ENCODE measurements around the gene TBC1D5.

The TBC1D5 gene

DNA sequence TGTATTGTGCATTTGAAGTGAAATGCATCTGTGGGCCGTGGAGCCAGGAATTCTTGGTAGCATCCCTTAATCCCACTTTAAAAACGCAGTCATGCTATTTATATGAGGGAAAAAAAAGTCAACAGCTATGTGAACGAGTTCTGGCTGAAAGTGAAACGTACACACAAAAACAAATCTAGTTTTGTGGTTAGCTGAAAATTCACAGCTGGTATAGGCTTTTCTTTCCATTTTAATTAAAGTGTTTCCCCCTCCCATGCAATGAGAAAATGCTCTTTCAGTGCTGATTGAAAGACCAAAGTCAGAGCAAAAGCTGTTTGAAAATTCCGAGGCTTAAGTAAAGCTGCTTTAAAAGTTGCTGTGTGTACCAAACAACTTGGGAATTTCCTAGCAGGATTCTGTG lies 560.3 kb downstream of the TBC1D5 start:
- TF ChIP-seq, protein P1, sequence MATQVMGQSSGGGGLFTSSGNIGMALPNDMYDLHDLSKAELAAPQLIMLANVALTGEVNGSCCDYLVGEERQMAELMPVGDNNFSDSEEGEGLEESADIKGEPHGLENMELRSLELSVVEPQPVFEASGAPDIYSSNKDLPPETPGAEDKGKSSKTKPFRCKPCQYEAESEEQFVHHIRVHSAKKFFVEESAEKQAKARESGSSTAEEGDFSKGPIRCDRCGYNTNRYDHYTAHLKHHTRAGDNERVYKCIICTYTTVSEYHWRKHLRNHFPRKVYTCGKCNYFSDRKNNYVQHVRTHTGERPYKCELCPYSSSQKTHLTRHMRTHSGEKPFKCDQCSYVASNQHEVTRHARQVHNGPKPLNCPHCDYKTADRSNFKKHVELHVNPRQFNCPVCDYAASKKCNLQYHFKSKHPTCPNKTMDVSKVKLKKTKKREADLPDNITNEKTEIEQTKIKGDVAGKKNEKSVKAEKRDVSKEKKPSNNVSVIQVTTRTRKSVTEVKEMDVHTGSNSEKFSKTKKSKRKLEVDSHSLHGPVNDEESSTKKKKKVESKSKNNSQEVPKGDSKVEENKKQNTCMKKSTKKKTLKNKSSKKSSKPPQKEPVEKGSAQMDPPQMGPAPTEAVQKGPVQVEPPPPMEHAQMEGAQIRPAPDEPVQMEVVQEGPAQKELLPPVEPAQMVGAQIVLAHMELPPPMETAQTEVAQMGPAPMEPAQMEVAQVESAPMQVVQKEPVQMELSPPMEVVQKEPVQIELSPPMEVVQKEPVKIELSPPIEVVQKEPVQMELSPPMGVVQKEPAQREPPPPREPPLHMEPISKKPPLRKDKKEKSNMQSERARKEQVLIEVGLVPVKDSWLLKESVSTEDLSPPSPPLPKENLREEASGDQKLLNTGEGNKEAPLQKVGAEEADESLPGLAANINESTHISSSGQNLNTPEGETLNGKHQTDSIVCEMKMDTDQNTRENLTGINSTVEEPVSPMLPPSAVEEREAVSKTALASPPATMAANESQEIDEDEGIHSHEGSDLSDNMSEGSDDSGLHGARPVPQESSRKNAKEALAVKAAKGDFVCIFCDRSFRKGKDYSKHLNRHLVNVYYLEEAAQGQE (IDR thresholded peaks at IDR 0.05; ENCODE audit: insufficient read depth in 1 of 2, low read depth in 2 of 2, low read length in 2 of 2): no peak
- TF ChIP-seq TAF1 (IDR thresholded peaks at IDR 0.05; ENCODE audit: borderline replicate concordance, insufficient read depth, low read length) (no peak), SIN3A (IDR thresholded peaks at IDR 0.05; ENCODE audit: borderline replicate concordance, insufficient read depth, low read length) (no peak), POLR2AphosphoS5 (IDR thresholded peaks at IDR 0.05; ENCODE audit: low read depth, low read length) (no peak), FOXP2 (optimal IDR thresholded peaks at IDR 0.05; ENCODE audit: borderline replicate concordance, extremely low read depth, extremely low read length, insufficient read depth) (no peak)

DNA sequence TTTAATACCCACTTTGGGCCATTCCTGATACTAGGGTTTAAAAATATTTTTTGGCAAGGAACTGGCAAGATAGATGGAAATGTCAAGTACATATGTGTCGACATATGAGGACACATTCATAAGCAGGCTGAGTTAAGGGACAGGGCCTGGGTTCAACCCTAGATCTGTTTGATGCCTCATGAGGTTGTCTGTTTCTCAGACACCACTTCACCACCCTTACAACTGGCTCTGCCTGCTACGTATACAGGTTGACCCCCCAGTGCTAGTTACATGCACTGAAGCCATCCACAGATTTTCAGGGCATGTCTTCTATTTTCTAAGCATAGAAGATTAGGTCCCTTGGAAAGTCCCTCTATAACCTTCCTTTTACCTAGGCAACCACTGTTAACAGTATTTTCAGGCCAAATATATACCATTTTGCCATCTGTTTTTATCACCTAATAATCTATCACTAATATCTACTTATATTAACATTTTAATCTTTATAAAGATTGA lies 561.0 kb downstream of the TBC1D5 start:
- TF ChIP-seq FOXP2 (optimal IDR thresholded peaks at IDR 0.05; ENCODE audit: borderline replicate concordance, extremely low read depth, extremely low read length, insufficient read depth) (no peak), POLR2AphosphoS5 (IDR thresholded peaks at IDR 0.05; ENCODE audit: low read depth, low read length) (no peak), TAF1 (IDR thresholded peaks at IDR 0.05; ENCODE audit: borderline replicate concordance, insufficient read depth, low read length) (no peak), SIN3A (IDR thresholded peaks at IDR 0.05; ENCODE audit: borderline replicate concordance, insufficient read depth, low read length) (no peak)
- TF ChIP-seq, protein P1 (IDR thresholded peaks at IDR 0.05; ENCODE audit: insufficient read depth in 1 of 2, low read depth in 2 of 2, low read length in 2 of 2): no peak

DNA sequence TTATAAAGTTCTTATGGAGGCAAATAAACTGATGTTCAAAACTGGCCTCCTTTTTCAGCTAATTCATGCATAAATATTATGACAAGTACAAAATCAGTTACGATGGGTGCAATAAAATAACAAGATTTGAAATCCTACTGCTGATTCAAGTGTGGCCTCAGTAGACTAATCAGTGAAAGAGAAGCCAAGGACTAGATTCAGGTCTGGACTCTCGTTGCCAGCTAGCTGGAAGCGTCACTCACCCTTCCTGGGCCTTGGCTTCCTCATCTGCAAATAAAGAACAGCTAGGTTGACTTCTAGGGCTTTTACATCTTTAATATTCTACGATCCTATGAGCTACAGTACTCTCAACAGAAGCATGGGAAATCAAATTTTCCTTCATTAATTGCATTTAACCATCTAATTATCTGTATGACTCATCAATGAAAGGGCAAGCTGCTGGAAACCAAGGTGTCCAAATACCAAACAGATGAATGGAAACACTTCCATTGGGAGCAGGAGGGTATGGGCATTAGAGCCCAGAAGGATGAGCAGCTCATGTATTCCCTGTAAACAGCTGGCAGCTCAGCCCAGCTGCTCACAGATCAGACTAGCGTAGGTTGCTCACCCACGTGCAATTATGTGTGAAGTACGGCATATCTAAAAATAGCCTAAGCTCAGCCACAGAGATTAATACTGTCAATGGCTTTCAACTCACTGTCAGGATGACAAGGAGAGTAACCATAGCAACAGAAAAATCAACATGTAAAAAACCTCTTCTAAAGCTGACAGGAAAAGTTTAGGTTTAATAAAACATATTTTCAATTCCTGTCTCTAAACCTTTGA lies 562.8 kb downstream of the TBC1D5 start:
- TF ChIP-seq POLR2AphosphoS5 (IDR thresholded peaks at IDR 0.05; ENCODE audit: low read depth, low read length) (no peak), SIN3A (IDR thresholded peaks at IDR 0.05; ENCODE audit: borderline replicate concordance, insufficient read depth, low read length) (no peak), FOXP2 (optimal IDR thresholded peaks at IDR 0.05; ENCODE audit: borderline replicate concordance, extremely low read depth, extremely low read length, insufficient read depth) (no peak), TAF1 (IDR thresholded peaks at IDR 0.05; ENCODE audit: borderline replicate concordance, insufficient read depth, low read length) (no peak)
- TF ChIP-seq, protein P1 (IDR thresholded peaks at IDR 0.05; ENCODE audit: insufficient read depth in 1 of 2, low read depth in 2 of 2, low read length in 2 of 2): no peak

DNA sequence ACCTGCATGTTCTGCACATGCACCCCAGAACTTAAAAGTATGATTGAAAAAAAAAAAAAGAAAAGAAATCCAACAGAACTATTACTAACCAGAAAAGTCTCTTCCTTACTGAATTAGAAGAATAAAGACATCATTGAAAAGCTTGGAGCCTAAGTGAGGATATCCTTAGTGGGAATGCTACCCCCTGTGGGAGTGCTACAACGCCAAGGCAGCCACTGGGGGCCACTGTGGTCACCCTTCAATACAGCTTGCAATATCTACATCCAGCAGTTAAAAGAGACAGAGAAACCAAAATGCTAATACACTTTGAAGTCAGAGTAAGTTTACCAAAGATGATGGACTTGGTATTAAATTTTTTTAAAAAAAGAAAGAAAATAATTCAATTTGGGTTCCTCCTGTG lies 565.7 kb downstream of the TBC1D5 start:
- TF ChIP-seq TAF1 (IDR thresholded peaks at IDR 0.05; ENCODE audit: borderline replicate concordance, insufficient read depth, low read length) (no peak), SIN3A (IDR thresholded peaks at IDR 0.05; ENCODE audit: borderline replicate concordance, insufficient read depth, low read length) (no peak)

DNA sequence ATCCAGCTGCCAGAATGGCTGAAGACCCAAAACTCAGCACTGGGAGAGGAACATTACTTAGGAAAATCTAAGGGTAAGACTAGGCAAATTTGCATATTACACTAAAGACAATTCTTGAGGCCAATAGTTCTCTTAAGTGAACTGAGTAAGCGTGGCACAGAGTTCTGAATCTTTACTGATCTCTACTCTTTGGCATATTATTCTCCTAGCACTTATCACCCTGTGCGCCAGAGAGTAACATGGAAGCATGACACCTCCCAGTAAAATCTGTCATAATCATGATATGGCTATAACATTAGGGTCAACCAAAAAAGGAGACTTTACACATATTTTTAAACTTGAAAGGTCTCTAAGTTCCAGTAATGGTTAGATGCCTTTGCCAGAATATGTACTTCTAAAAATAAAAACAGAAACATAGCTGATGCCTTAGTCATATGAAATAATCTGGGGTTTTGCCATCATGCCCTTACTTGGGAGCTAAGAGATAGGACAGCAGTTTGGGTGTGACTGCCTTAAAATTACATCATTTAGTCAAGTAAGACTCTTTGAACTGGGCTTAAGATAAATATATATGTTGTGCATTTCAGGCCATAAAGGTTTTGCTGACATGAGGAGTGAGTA lies 567.1 kb downstream of the TBC1D5 start:
- TF ChIP-seq, protein P1 (IDR thresholded peaks at IDR 0.05; ENCODE audit: insufficient read depth in 1 of 2, low read depth in 2 of 2, low read length in 2 of 2): no peak
- no peak for TF ChIP-seq POLR2AphosphoS5 (IDR thresholded peaks at IDR 0.05; ENCODE audit: low read depth, low read length)
- no peak for TF ChIP-seq FOXP2 (optimal IDR thresholded peaks at IDR 0.05; ENCODE audit: borderline replicate concordance, extremely low read depth, extremely low read length, insufficient read depth)
- no peak for TF ChIP-seq SIN3A (IDR thresholded peaks at IDR 0.05; ENCODE audit: borderline replicate concordance, insufficient read depth, low read length)
- no peak for TF ChIP-seq TAF1 (IDR thresholded peaks at IDR 0.05; ENCODE audit: borderline replicate concordance, insufficient read depth, low read length)

Data from PFSK-1 (cell line).